ENCODE results near the gene RB1.

DNA sequence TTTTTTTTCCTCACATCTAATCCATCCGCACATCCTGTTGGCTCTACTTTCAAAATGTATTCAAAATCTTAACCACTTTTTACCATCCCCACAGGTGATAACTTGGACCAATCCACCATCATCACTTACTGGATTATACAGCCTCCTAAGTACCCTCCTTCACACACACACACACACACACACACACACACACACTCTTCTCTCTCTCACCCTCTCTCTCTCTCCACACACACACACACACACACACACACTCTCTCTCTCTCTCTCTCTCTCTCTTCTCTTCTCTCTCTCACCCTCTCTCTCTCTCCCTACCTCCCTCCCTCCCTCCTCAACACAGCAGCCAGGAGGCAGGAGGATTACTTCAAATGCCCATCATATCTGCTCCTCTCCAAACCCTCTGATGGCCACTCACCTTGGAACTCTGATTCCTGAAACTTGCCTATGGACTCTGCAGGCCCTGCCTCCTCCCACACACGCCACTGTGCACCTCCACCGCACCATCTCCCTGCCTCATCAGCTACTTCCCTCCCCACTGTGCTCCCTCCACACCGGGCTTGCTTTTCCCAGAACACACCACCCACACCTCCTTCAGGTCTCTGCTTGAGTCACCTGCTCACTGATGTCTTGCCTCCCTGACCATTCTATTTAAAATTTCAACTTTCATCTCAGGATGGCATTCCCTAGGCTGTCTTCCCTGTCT lies 189.7 kb downstream of the RB1 start:
- no peak for TF ChIP-seq POLR2AphosphoS5 (IDR thresholded peaks at IDR 0.05)
- no peak for TF ChIP-seq TAF1 (IDR thresholded peaks at IDR 0.05; ENCODE audit: low read depth)
- TF ChIP-seq, protein P1, sequence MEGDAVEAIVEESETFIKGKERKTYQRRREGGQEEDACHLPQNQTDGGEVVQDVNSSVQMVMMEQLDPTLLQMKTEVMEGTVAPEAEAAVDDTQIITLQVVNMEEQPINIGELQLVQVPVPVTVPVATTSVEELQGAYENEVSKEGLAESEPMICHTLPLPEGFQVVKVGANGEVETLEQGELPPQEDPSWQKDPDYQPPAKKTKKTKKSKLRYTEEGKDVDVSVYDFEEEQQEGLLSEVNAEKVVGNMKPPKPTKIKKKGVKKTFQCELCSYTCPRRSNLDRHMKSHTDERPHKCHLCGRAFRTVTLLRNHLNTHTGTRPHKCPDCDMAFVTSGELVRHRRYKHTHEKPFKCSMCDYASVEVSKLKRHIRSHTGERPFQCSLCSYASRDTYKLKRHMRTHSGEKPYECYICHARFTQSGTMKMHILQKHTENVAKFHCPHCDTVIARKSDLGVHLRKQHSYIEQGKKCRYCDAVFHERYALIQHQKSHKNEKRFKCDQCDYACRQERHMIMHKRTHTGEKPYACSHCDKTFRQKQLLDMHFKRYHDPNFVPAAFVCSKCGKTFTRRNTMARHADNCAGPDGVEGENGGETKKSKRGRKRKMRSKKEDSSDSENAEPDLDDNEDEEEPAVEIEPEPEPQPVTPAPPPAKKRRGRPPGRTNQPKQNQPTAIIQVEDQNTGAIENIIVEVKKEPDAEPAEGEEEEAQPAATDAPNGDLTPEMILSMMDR (IDR thresholded peaks at IDR 0.05; ENCODE audit: poor library complexity, severe bottlenecking), result no peak
- no peak for TF ChIP-seq EP300 (conservative IDR thresholded peaks at IDR 0.05; ENCODE audit: poor library complexity, severe bottlenecking)
- TF ChIP-seq, protein P2, sequence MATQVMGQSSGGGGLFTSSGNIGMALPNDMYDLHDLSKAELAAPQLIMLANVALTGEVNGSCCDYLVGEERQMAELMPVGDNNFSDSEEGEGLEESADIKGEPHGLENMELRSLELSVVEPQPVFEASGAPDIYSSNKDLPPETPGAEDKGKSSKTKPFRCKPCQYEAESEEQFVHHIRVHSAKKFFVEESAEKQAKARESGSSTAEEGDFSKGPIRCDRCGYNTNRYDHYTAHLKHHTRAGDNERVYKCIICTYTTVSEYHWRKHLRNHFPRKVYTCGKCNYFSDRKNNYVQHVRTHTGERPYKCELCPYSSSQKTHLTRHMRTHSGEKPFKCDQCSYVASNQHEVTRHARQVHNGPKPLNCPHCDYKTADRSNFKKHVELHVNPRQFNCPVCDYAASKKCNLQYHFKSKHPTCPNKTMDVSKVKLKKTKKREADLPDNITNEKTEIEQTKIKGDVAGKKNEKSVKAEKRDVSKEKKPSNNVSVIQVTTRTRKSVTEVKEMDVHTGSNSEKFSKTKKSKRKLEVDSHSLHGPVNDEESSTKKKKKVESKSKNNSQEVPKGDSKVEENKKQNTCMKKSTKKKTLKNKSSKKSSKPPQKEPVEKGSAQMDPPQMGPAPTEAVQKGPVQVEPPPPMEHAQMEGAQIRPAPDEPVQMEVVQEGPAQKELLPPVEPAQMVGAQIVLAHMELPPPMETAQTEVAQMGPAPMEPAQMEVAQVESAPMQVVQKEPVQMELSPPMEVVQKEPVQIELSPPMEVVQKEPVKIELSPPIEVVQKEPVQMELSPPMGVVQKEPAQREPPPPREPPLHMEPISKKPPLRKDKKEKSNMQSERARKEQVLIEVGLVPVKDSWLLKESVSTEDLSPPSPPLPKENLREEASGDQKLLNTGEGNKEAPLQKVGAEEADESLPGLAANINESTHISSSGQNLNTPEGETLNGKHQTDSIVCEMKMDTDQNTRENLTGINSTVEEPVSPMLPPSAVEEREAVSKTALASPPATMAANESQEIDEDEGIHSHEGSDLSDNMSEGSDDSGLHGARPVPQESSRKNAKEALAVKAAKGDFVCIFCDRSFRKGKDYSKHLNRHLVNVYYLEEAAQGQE (IDR thresholded peaks at IDR 0.05; ENCODE audit: borderline replicate concordance), result no peak

Measured in neural cell (in vitro differentiated cells).